Activated CD4-positive, CD25-positive, alpha-beta regulatory T cell treated with anti-CD3 and anti-CD28 coated beads, Interleukin-2, amount 50 U/mL, for 16 hours (primary cell): ENCODE data around the gene OPCML.

ENCODE experiments used
- DNase-seq: peaks from one replicate; pipeline ENCODE4 v3.0.0-alpha.2; 2020; ENCODE audit warnings: low read depth, low spot score

OPCML gene

DNA sequence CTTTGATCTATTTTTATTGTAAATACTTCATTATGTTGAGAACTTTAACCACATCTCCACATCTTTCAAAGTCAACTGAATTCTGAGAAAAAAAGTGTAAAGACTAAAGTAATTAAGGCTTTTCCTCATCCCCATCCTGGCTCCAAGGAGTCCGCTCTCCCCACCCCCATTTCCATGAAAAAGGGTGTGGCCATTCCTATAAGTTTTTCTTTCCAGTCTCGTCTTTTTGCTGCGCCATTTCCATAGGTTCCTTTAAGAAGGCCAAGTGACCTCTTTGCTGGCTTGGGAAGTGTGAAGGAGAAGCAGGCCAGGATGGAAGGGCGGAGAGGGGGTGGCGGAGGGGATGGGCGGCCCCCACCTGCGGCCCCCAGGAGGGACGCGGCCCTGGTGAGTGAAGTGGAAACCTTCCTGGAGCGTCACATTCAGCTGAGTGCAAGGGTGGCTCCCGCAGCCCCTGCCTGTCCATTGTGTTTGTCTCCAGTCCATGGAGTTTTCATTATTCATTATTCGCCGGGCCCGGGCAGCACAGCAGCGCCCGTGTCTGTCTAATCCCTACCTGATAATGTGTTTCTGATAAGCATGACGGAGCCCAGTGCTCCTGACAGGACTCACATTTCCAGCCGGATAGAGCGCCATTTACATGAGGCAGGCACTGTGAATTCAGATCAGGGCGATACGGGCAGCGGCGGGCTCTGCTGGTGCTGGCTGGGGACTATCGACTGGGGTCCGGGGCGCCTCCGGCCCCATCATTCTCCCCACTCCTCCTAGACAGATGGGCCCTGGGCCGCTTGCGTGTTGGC lies 739.8 kb downstream of the OPCML start:
- DNase-seq, result no peak

DNA sequence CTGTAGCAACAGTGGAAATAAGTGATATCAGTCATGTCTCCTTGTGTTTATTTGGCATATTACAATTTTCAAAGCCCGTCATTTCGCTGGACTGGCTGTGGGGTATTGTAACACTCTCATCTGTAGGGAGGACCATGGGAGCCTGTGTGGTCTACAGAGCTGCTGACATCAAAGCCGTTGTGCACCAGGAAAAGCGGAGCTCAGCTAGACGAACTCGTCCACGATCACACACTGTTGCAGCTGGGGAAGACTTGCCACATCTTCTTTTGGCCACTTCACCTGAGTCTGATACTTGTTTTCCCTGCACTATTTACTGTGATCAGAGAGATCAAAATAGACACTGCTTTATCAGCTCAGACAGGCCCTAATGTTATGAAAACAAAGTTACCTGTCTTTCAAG lies 741.3 kb downstream of the OPCML start:
- DNase-seq, result no peak

- DNase-seq, result no peak
These were observed 741.8 kb downstream of the OPCML start for GRCh38 chr11:132790466-132790865.

DNA sequence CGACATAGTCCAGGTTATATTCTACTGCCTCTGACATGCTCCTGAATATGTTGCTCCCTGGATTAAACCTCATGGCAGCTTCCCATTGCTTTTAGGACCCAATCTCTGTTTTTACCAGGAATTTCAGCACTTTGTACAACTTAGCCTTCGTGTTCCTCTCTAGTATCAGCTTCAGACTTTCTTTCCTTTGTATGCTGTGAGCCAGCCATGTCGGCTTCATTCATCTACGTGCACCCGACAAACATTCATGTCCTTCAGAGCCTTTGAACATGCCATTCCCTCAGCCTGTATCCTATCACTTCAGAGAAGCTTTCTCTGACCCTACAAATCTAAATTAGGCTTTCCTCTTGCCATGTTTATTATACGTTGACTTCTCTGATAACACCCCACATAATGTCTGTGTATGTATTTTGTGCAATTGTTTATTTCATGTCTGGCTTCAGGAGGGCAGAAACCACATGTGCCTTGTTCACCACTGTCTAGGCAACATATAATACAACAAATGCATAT lies 743.4 kb downstream of the OPCML start:
- DNase-seq, result no peak

DNA sequence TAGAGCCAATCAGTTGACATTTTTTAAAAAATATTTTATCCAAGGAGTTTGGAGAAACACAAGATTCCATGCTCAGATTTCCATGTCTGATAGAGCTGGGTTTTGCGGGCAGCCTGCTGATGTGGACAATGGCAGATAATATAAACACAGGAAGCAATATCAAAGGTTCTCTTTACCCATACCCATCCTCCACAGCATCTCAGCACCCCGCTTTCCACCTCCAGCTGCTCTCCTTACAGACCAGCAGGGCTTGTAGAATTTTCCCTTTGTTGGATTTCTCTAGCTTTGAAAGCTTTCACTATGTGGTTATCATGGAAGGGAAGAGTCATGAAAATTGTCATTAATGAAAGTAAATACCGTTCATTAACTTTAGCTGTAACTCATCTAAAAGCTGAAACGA lies 746.4 kb downstream of the OPCML start:
- DNase-seq, result no peak

DNA sequence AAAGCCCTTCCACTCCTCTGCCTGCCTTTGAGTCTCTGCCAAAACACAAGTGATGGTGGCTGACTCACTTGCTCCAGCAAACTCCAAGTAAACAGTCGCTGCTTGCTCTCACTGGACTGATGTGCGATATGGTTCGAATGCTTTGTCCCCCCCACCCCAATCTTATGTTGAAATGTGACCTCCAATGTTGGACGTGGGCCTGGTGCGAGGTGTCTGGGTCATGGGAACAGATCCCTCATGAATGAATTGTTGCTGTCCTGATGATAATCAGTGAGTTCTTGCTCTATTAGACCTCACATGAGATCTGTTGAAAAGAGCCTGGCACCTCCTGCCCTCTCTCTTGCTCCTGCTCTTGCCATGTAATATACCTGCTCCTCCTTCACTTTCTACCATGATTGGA lies 747.9 kb downstream of the OPCML start:
- DNase-seq, result no peak

DNA sequence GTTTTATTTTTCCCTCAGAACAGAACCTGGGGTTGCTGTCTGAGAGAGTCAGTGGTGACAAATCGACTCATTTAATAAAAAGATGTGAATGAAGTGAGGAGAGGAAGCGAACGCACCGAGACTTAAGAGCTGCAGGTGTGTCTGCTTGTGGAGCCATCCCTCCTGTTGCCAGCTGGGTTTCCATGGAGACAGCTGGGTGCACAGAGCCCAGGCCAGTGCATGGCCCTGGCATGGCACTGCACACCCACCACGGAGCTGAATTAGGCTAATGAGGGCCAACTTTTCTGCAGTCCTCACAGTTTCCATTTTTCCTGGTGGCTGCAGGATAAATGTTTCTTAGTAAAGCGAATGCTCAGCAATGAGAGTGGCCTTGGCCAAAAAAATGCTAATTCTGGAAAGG lies 750.2 kb downstream of the OPCML start:
- DNase-seq, result no peak

GRCh38 chr11:132780046-132780445 lies 752.3 kb downstream of the OPCML start:
- no peak for DNase-seq

- DNase-seq, result no peak
These were observed 752.8 kb downstream of the OPCML start for GRCh38 chr11:132779497-132779896.

DNA sequence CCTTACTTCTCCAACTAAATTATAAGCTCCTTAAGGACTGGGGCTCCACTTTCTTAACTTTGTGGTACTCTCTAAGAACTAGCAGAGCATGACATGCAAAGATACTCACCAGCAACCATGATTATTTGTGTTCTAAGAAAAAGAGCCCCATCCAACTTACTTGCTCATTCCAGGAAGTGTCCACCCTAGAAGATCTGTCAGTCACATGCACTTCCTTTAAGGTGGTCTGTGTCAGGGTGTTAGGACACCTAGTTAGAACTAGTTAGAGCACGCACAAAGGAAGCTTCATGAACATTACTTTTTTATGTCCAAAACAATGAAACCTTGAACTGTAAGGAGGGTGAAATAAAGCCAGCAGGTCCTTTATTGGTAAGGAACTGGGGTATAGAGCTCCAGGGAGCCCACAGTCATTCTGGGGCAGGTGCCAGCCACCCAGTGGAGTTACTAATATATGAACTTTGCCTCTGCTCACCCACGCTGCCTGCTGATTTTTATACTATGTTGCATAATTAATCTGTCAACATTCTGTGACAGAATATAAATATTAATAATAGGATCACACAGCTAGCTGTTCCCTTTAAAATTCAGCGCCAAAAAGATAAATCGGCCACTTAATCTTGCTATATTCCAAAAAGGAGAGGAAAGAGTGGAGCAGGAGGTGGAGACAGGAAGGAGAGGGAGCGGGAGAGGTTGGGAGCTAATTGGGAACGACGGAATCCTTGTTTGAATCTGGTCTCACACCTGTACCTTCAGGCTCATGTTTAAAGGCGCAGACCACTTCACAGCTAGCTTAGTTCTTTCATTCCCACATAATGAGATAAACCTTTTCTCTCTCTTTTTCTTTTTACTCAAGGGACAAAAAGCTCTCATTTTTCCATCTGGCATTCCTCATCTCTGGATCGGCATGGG lies 755.0 kb downstream of the OPCML start:
- DNase-seq, result no peak

- no peak for DNase-seq
These were observed 758.5 kb downstream of the OPCML start for GRCh38 chr11:132773751-132774150.

DNA sequence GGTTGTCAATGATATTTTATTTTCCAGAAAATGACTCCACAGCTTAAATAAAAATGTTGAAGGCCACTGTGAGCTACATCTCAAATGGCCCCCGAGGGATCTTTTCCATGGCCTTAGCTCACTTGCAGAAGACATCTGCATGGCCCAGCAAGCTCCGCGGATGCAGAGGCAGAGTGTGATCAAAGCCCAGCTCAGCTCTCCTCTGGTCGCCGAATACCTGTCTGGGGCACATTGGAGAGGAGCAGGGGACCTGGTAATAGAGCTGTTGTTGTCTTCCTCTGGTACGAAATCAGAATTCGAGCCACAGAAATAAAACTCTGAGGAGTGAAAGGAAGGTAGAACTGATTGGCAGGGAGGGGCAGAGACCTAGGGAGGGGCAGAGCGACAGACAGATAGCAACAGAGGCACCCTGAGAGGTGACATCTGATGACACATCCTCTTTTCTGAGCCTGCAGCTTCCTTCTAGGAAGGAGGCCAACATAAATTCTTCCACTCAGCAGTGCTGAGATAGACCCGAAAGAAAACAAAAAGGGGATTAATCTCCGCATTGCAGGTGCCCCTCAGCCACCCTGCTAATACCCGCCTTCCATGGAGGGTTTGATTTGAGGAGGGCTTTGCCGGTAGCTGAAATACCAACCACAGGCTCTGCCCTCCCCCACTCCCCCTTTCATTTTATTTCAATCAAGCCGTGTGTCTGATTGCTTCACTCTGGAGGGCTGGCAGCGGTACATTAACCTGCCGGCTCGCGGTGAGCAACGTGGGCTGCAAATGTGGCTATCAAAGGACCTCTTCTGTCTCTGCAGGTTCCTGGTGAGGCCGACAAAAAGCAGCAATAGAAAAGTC lies 759.4 kb downstream of the OPCML start:
- no peak for DNase-seq

GRCh38 chr11:132771746-132772145 lies 760.6 kb downstream of the OPCML start:
- no peak for DNase-seq

- no peak for DNase-seq
These were observed 761.3 kb downstream of the OPCML start for GRCh38 chr11:132770829-132771530.

GRCh38 chr11:132763503-132763902 lies 768.8 kb downstream of the OPCML start:
- DNase-seq, result no peak

DNA sequence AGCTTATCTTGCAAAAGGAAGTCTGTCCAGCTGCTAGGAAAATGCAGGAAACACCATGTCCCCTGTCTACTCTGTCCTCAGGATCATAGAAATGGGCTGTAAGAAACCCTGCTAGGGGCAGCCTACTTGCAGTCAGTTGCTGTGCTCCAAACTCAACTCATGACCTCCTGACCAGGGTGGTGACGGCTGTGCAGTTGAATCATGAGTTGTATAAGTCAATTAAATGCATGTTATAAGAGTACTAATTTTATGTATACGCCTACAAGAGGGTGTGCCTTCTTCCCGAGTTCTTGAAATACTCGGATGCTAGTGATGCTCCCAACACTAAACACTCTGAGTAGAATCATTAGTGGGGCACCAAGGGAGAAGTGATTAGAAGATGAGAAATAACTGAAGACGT lies 776.4 kb downstream of the OPCML start:
- no peak for DNase-seq

GRCh38 chr11:132751516-132752250 lies 780.6 kb downstream of the OPCML start:
- DNase-seq, result no peak

- no peak for DNase-seq
These were observed 786.0 kb downstream of the OPCML start for GRCh38 chr11:132746305-132746704.

DNA sequence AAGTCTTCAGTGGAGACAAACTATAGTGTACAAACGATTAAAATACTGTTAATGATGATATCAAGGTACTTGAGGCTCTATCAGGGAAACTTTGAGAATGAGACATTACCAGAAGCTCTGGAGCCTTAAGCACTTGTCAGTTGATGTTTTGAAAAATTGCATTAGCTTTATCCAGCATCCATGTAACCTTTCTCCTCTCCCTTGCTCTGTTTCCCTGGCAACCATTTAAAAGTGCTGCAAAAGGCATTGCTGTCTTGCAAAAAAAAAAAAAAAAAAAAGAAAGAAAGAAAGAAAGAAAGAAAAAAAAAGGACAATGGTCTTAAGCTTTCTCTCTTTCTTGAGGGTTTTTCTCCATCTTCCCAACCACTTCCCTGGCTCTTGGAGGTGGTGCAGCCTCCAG lies 787.0 kb downstream of the OPCML start:
- DNase-seq, result no peak

- no peak for DNase-seq
These were observed 787.5 kb downstream of the OPCML start for GRCh38 chr11:132744771-132745170.
